Effector memory CD8-positive, alpha-beta T cell (primary cell): ENCODE results near the gene LPIN2.
A peak's percentile ranks its signal among the peaks of the same experiment; 100 is the strongest.
"Not testable (repeated sequence)": the region's sequence is repeated elsewhere in the genome, so short reads cannot be mapped to it uniquely, and the experiment has no call there.

Experiments used
- ATAC-seq: fragments of 150-1000 bp; cut with Tn5 transposase; replicated peaks from 2 replicates; pipeline ENCODE4 v1.10.0; 2021; ENCODE audit warnings: mild to moderate bottlenecking, moderate library complexity
- DNase-seq, 3 experiments: peaks; one replicate each; pipeline ENCODE4 v3.0.0; 2021
- H3K27ac Mint-ChIP-seq, 2 donors: one replicate each; pipeline ENCODE4 v1.8.0; 2022; ENCODE audit warnings: mild to moderate bottlenecking in 2 of 2, mixed read lengths in 2 of 2, moderate library complexity in 2 of 2
- H3K27me3 Mint-ChIP-seq, 2 donors: one replicate each; pipeline ENCODE4 v1.8.0; 2022; ENCODE audit warnings: mixed read lengths in 2 of 2
- H3K36me3 Mint-ChIP-seq: one replicate; pipeline ENCODE4 v1.8.0; 2022; ENCODE audit warnings: mild to moderate bottlenecking, moderate library complexity, mixed read lengths; ENCODE audit not compliant: insufficient read depth
- H3K4me1 Mint-ChIP-seq, 2 donors: one replicate each; pipeline ENCODE4 v1.8.0; 2022; ENCODE audit warnings: low read depth in 2 of 2, mixed read lengths in 2 of 2
- H3K4me3 Mint-ChIP-seq, 2 donors: one replicate each; pipeline ENCODE4 v1.8.0; 2022; ENCODE audit warnings: mild to moderate bottlenecking in 2 of 2, mixed read lengths in 2 of 2, moderate library complexity in 2 of 2
- H3K9me3 Mint-ChIP-seq, 2 donors: one replicate each; pipeline ENCODE4 v1.8.0; 2022; ENCODE audit warnings: mixed read lengths in 2 of 2

The LPIN2 gene

DNA sequence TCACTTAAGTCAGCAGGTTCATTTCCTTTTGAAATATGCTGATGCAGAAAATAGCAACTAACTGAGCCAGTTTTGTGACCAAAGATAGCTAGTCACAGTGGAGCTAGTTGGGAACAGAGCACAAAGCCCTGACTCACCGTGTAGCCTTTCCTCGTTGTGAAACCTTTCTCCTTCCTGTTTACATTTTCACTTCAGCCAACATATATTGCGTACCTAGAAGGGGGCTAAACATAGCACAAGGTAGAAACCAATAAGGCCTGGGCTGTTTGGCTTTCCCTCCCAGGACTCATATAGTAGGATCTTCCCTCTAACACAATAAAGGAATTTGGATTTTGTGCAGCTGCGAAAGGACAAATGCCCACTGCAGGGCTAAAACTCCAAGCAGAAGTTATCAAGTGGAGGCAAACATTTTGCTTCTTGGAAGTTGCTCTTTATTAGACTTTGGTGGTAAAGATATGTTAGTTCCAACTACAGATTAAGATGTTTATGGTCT is 24.5 kb upstream of the LPIN2 start:
- ATAC-seq (peak; percentile 67), DNase-seq (no peak)
- H3K27me3 Mint-ChIP-seq, result no peaks in the 10 kb centered on the region
- H3K36me3 Mint-ChIP-seq, result no peaks in the 10 kb centered on the region
- H3K4me3 Mint-ChIP-seq, result peak overlapping the region in 1 of 2 donors; percentile 6
- peak overlapping the region; percentile 62 to 73 for H3K27ac Mint-ChIP-seq
- H3K9me3 Mint-ChIP-seq, result no peaks in the 10 kb centered on the region
- H3K4me1 Mint-ChIP-seq, result peaks cover 4 to 7% of the 10 kb centered on the region in 2 donors

DNA sequence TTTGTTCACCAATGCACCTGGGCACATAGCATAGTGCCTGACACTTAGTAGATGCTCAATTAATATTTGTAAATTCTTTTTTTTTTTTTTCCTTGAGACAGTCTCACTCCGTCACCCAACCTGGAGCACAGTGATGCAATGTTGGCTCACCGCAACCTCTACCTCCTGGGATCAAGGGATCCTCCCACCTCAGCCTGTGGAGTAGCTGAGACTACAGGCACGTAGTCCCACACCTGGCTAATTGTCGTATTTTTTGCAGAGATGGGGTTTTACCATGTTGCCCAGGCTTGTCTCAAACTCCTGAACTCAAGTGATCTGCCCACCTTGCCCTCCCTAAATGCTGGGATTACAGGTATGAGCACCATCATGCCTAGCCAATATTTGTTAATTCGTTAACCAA is 23.2 kb upstream of the LPIN2 start:
- H3K36me3 Mint-ChIP-seq, result no peaks in the 10 kb centered on the region
- no peak for DNase-seq
- peaks cover 4 to 7% of the 10 kb centered on the region in 2 donors for H3K4me1 Mint-ChIP-seq
- ATAC-seq, result no peak
- H3K27me3 Mint-ChIP-seq, result no peaks in the 10 kb centered on the region
- peak overlapping the region in 1 of 2 donors; percentile 14 for H3K27ac Mint-ChIP-seq
- H3K9me3 Mint-ChIP-seq, result no peaks in the 10 kb centered on the region
- H3K4me3 Mint-ChIP-seq, result no peak overlapping the region

DNA sequence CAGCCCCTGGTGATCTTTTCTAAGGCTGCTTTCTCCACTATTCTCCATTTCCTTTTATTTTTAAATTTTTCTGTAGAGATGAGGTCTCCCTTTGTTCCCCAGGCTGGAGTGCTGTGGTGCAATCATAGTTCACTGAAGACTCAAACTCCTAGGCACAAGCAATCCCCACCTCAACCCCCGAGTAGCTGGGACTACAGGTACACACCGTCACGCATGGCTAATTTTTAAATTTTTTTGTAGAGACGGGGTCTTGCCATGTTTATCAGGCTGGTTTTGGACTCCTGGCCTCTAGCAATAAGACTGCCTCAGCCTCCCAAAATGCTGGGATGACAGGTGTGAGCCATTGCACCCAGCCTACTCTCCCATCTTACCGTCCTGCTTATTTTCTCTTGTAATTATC is 22.7 kb upstream of the LPIN2 start:
- no peak overlapping the region for H3K4me3 Mint-ChIP-seq
- ATAC-seq, result no peak
- H3K27ac Mint-ChIP-seq, result peak overlapping the region in 1 of 2 donors; percentile 14
- no peaks in the 10 kb centered on the region for H3K36me3 Mint-ChIP-seq
- H3K4me1 Mint-ChIP-seq, result peaks cover 4 to 7% of the 10 kb centered on the region in 2 donors
- no peaks in the 10 kb centered on the region for H3K9me3 Mint-ChIP-seq
- no peak for DNase-seq
- H3K27me3 Mint-ChIP-seq, result no peaks in the 10 kb centered on the region

DNA sequence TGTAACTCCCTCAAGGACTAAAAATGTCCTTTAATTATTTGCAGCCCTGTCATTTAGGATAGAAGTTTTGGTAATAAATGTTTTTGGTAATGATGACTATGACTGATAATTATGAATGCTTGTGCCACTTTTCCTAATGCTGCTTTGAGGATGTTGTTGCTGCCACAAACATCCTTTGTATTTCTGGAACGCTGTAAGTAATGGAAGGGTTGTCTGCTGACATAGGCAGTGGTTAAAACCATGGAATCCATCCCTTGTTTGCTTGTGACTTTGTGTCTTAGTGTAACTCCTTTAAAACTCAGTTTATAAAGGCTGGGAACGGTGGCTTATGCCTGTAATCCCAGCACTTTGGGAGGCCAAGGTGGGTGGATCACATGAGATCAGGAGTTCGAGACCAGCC is 19.8 kb upstream of the LPIN2 start:
- Mint-ChIP-seq H3K27me3 (no peaks in the 10 kb centered on the region), H3K9me3 (no peaks in the 10 kb centered on the region), H3K36me3 (peaks cover 6% of the 10 kb centered on the region), H3K27ac (no peak overlapping the region), H3K4me3 (no peak overlapping the region), H3K4me1 (peaks cover 3 to 5% of the 10 kb centered on the region in 2 donors)
- no peak for DNase-seq
- no peak for ATAC-seq

DNA sequence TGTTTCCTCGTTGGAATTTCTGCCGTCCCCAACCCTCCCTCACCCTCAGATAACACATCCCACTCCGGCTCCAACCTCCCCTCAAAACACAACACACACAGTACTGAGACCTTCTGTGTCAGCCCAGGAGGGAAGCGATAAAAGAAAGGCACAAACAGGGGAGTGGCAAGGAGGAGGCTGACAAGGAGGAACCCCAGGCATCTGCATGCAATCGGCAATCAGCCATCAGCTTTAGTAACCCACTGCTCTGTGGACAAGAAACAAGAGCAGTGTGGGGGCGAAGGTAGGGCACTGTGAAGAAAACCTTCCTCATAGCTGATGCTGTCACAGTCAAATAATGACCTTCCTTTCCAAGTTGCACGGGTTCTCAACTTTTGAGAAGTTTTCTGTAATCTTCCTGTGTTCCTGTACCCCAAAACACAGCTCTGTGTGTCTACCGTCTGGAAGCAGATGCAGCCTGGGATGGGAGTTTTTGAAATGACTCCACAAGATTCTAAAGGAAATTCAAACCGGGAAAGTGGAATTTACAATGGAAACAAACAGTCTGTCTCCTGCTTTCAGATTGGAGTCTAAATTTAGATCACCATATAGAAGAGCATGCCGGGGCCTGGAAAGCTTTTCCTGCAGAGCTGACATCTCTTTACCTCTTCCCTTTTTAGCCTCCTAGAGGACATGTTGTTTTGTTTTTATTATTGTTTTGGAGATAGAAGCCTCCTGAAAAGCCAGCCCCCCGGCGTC is 16.4 kb upstream of the LPIN2 start:
- no peaks in the 10 kb centered on the region for H3K4me1 Mint-ChIP-seq
- DNase-seq (no peak), ATAC-seq (no peak)
- H3K4me3 Mint-ChIP-seq, result no peak overlapping the region
- peaks cover 6% of the 10 kb centered on the region for H3K36me3 Mint-ChIP-seq
- no peaks in the 10 kb centered on the region for H3K9me3 Mint-ChIP-seq
- no peaks in the 10 kb centered on the region for H3K27me3 Mint-ChIP-seq
- H3K27ac Mint-ChIP-seq, result no peak overlapping the region

DNA sequence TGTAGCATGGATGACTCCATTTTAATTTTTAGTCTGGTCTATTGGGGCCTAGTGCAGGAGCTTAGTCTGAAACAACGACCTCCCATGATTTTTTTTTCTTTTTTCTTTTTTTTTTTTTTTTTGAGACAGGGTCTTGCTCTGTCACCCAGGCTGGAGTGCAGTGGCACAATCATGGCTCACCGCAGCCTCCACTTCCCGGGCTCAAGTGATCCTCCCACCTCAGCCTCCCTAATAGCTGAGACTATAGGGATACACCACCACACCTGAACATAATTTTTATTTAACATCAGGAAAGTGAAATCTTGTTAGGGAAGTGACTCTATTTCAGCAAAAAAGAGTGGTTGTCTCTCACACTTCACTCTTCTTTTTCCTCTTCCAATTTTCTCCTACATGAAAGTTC is 15.2 kb upstream of the LPIN2 start:
- not testable (repeated sequence) for H3K9me3 Mint-ChIP-seq, DNase-seq, H3K27ac Mint-ChIP-seq, H3K27me3 Mint-ChIP-seq, H3K4me1 Mint-ChIP-seq, H3K4me3 Mint-ChIP-seq, H3K36me3 Mint-ChIP-seq, ATAC-seq

DNA sequence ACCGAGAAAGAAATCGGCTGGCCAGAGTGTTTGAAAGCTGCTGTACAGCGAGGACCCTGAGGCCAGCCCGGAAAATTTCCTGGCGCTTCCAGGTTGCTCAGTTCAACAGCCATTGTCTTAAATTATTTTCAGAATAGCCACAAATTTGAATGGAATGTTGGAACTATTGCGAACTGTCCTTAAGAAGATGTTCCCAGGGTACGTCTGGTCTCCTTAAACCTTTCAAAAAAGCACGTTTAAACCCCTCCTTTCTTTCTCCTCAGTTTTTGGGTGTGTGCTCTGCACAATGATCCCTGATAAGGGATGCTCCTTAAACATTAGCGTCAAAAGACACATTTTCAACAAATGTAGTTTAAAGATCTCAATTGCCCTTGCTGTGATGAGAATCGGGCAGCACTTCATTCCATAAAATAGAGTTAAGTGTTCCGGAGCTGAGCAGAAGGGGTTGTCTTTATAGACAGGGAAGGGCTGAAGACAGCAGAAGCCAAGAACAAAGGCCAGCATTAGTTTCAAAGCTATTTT is 14.5 kb upstream of the LPIN2 start:
- H3K27me3 Mint-ChIP-seq, result no peaks in the 10 kb centered on the region
- H3K4me1 Mint-ChIP-seq, result no peaks in the 10 kb centered on the region
- no peak overlapping the region for H3K4me3 Mint-ChIP-seq
- ATAC-seq (no peak), DNase-seq (no peak)
- no peaks in the 10 kb centered on the region for H3K9me3 Mint-ChIP-seq
- H3K36me3 Mint-ChIP-seq, result peaks cover 6% of the 10 kb centered on the region
- no peak overlapping the region for H3K27ac Mint-ChIP-seq

DNA sequence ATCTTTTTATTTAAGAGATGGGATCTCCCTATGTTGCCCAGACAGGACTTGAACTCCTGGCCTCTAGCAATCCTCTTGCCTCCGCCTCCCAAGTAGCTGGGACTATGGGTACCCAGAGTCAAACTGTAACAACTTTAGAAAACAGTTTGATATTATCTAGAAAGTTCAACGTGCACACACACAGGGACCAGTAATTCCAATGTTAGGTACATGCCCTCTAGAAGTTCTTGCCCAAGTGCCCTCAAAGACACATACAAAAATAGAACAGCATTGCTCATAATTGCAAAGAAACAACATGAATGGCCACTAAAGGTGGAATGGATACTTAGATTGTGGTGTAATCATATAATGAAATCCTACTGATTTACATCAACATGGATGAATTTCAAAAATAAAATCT is 12.6 kb upstream of the LPIN2 start:
- Mint-ChIP-seq H3K9me3 (no peaks in the 10 kb centered on the region), H3K27ac (no peak overlapping the region), H3K4me3 (no peak overlapping the region), H3K4me1 (no peaks in the 10 kb centered on the region), H3K27me3 (no peaks in the 10 kb centered on the region), H3K36me3 (peaks cover 6% of the 10 kb centered on the region)
- DNase-seq, result no peak
- ATAC-seq, result no peak

DNA sequence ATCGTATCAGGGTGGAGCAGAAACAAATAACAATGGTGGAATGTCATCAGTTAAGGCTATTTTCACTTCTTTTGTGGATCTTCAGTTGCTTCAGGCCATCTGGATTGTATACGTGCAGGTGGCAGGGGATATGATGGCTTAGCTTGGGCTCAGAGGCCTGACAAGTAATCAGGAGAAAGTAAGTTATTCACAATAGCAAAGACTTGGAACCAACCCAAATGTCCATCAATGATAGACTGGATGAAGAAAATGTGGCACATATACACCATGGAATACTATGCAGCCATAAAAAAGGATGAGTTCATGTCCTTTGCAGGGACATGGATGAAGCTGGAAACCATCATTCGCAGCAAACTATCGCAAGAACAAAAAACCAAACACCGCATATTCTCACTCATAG is 10.7 kb upstream of the LPIN2 start:
- DNase-seq, H3K4me1 Mint-ChIP-seq, H3K4me3 Mint-ChIP-seq, H3K9me3 Mint-ChIP-seq, ATAC-seq, H3K27me3 Mint-ChIP-seq, H3K36me3 Mint-ChIP-seq, H3K27ac Mint-ChIP-seq: not testable (repeated sequence)

DNA sequence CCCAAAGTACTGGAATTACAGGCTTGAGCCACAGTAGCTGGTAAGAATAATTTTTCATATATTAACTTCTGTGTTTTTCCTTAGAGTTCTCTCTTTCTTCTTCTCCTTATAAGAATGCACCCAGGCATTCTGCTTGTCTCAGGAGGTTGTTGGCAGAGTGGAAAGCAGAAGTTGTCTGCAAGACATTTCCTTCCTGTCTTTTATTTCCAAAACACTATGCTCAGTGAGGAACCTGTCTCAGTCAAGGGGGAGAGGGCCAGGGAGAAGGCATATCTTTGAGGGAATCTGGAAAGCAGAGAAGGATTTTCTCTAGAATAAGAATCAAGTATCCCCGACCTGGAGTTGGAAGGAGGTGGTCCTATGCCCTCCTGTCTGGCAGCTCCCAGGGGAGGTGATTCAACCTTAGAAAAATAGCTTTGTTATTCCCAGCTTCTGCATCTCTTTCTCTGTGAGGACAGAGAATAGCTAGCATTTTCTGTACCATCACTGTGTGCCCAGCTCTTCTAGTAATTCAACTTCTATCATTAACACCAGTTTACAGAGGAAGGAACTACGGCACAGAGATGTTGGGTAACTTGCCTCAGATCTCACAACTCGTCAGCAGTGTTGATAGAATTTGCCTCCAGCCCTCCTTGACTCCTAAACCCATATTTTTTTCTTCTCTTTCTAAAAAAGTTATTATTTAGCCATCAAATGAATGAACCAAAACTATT is 3.8 kb upstream of the LPIN2 start:
- H3K36me3 Mint-ChIP-seq, result peaks cover 15% of the 10 kb centered on the region
- DNase-seq, result no peak
- ATAC-seq, result no peak
- H3K9me3 Mint-ChIP-seq, result no peaks in the 10 kb centered on the region
- no peak overlapping the region for H3K27ac Mint-ChIP-seq
- no peak overlapping the region for H3K4me3 Mint-ChIP-seq
- peaks cover 11 to 23% of the 10 kb centered on the region in 2 donors for H3K4me1 Mint-ChIP-seq
- peaks cover 9 to 12% of the 10 kb centered on the region in 2 donors for H3K27me3 Mint-ChIP-seq

DNA sequence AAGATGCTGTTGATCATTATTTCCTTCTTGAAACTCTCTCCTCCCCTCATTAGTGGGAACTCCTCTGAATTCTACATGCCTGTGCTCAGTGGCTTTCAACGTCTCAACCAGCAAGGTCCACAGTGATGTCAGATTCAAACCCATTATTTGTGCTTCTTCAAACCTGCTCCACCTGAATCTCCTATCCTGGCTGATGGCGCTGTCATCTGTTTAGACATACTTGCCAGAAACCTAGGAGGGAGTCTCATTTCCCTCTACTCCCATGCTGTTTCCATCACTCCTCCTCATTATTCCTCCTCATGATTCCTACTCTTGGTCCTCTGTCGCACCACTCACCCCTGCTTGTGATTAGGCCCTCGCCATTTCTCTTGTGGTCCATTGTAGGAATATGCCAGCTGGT is 2.9 kb upstream of the LPIN2 start:
- no peaks in the 10 kb centered on the region for H3K9me3 Mint-ChIP-seq
- no peak for ATAC-seq
- H3K4me3 Mint-ChIP-seq, result peak overlapping the region in 1 of 2 donors; percentile 47
- peak overlapping the region; percentile 9 to 67 for H3K27ac Mint-ChIP-seq
- peaks cover 9 to 12% of the 10 kb centered on the region in 2 donors for H3K27me3 Mint-ChIP-seq
- peaks cover 17 to 32% of the 10 kb centered on the region in 2 donors for H3K4me1 Mint-ChIP-seq
- H3K36me3 Mint-ChIP-seq, result peaks cover 24% of the 10 kb centered on the region
- no peak for DNase-seq

DNA sequence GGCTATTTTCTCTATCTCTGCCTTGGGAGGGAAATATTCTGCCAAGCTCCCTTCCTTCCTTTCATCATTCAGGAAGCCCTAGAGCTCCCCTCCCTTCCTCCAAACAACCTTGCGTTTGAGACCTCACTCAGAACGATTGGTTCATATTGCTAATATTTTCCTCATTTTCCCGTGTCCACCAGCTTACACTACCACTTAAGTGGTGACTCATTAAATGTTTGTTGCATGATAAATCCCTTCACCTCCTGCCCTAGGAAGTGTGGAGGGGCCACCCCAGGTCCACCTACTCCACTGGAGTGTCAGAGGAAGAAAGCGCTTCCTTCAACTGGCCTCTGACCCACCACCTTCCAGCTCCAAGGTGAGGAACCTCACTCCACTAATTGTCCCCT is 2.3 kb upstream of the LPIN2 start:
- peak overlapping the region; percentile 1 to 47 for H3K4me3 Mint-ChIP-seq
- no peaks in the 10 kb centered on the region for H3K9me3 Mint-ChIP-seq
- no peak for ATAC-seq
- peaks cover 17 to 39% of the 10 kb centered on the region in 2 donors for H3K4me1 Mint-ChIP-seq
- H3K27ac Mint-ChIP-seq, result no peak overlapping the region
- no peak for DNase-seq
- peaks cover 27% of the 10 kb centered on the region for H3K36me3 Mint-ChIP-seq
- H3K27me3 Mint-ChIP-seq, result peaks cover 9 to 12% of the 10 kb centered on the region in 2 donors

DNA sequence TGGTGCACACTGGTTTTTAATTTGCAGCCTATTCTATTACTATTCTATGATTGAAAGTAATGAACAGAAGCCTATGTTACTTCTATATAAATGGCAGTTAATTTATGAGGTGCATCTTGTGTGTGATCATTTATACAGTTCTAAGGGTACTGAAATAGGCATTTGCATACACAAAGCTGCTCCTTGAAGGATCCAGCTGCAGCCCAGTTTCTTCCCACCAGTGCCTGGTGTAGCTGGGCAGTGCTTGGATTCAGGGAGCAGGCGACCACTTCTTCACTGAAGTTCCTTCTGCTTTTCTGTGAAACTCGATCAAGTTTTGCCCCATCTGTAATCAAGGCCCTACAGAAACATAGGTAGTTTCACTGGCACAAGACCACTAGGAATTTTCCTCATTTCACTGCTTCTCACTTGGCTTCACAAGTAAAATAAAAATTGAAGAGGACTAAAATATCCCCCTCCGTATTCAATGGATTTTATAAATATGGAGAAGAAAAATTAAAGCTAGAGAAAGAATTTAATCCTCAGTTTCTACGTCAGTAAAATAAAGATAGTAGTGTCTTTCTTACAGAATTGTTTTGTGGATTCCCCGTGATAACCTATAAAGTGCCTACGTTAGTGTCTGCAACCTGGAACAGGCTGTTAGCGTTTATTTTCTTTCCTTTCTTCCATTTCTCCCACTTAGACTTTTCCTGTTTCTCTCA is 1.7 kb upstream of the LPIN2 start:
- DNase-seq (no peak), ATAC-seq (no peak)
- Mint-ChIP-seq H3K27me3 (peaks cover 9 to 12% of the 10 kb centered on the region in 2 donors), H3K9me3 (no peaks in the 10 kb centered on the region), H3K36me3 (peaks cover 30% of the 10 kb centered on the region), H3K4me1 (peaks cover 17 to 44% of the 10 kb centered on the region in 2 donors), H3K4me3 (peak overlapping the region; percentile 1 to 47), H3K27ac (no peak overlapping the region)
